ENCODE measurements around the gene CDHR2.

CDHR2 gene

DNA sequence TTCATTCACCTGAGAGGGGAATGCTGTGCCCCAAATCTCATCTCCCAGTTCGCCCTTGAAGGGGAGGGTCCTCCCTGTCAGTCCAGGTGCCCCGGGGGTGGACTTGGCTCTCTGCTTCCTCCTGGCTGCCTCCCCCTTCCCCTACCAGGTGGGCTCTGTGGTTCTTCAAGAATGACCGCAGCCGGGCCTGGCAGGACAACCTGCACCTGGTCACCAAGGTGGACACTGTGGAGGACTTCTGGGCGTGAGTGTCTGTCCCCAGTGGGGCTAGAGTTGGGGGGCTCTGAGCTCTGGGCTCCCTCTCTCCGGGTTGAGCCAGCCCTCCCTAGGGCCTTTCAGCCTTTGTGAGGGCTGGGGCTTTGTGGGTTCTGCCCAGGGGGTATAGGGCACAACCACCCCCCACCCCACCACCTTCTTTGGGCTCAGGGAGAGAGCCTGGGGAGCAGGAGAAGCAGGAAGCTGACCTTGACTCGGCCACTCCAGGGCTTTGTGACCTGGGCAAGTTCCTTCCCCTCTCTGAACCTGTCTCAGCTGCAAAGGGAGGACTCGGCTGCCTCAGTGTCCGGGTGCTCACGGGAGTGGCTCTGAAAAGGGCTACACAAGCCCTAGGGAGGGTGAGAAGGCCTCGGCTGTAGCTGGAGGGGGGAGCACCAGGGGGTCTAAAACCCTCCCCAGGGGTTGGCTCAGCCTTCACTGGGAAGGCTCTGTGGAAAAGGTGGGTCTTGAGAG lies 94.5 kb downstream of the CDHR2 start:
- TF ChIP-seq, protein P1, sequence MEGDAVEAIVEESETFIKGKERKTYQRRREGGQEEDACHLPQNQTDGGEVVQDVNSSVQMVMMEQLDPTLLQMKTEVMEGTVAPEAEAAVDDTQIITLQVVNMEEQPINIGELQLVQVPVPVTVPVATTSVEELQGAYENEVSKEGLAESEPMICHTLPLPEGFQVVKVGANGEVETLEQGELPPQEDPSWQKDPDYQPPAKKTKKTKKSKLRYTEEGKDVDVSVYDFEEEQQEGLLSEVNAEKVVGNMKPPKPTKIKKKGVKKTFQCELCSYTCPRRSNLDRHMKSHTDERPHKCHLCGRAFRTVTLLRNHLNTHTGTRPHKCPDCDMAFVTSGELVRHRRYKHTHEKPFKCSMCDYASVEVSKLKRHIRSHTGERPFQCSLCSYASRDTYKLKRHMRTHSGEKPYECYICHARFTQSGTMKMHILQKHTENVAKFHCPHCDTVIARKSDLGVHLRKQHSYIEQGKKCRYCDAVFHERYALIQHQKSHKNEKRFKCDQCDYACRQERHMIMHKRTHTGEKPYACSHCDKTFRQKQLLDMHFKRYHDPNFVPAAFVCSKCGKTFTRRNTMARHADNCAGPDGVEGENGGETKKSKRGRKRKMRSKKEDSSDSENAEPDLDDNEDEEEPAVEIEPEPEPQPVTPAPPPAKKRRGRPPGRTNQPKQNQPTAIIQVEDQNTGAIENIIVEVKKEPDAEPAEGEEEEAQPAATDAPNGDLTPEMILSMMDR (IDR thresholded peaks at IDR 0.05; ENCODE audit: low read depth, low read length), result no peak
- H3K4me3 ChIP-seq (ENCODE audit: low read depth, low read length), result no peak overlapping the region

DNA sequence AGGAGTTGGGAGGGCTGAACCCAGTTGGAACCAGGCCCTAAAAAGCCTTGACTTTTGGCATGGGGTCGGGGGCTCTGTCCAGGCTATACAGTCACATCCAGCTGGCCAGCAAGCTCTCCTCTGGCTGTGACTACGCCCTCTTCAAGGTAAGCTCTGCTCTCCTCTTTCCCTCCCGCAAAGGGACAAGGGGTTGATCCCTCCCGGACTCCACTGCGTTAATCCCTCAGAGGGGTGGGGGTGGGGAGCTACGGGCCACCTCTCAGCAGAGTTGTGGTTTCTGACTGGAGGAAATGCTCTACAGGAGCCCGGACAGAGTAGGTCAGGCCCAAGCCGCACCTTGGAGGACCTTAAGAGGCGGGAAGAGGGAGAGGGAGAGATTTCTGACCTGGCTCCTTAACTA lies 95.2 kb downstream of the CDHR2 start:
- H3K4me3 ChIP-seq (ENCODE audit: low read depth, low read length), result no peak overlapping the region
- TF ChIP-seq, protein P1 (IDR thresholded peaks at IDR 0.05; ENCODE audit: low read depth, low read length), result no peak

- H3K4me3 ChIP-seq (ENCODE audit: low read depth, low read length), result no peak overlapping the region
- TF ChIP-seq, protein P1 (IDR thresholded peaks at IDR 0.05; ENCODE audit: low read depth, low read length), result no peak
Observed at GRCh38 chr5:176644878-176645670, 95.9 kb downstream of the CDHR2 start.
